Frontal cortex (tissue), 4 donors: ENCODE measurements around the gene SEM1. TPM values are rescaled to one million over a fixed set of nuclear protein-coding genes. Genes with fewer than 3 reads are reported as not detected.
"Not testable (repeated sequence)": the region's sequence is repeated elsewhere in the genome, so short reads cannot be mapped to it uniquely, and the experiment has no call there.

ENCODE experiments used
- DNase-seq, 2 donors: peaks; one replicate each; pipeline ENCODE4 v3.0.0; 2012; ENCODE audit warnings: low spot score in 2 of 2
- FAIRE-seq: peaks from 2 replicates; lab custom pipeline; 2012; peaks lifted over from hg19 to GRCh38; lab: Jason Lieb, UNC
- total RNA-seq: library from RNA; depleted of rRNA; stranded (reverse); fragments of >200 nt; gene quantifications from one replicate; pipeline ENCODE4 v1.2.3, GENCODE V29; 2014
- donor health status: control.
- donor health status: control.
- donor health status: control.

Gene SEM1
- total RNA-seq, 1 donor from 2014 or later = 17.1 TPM

DNA sequence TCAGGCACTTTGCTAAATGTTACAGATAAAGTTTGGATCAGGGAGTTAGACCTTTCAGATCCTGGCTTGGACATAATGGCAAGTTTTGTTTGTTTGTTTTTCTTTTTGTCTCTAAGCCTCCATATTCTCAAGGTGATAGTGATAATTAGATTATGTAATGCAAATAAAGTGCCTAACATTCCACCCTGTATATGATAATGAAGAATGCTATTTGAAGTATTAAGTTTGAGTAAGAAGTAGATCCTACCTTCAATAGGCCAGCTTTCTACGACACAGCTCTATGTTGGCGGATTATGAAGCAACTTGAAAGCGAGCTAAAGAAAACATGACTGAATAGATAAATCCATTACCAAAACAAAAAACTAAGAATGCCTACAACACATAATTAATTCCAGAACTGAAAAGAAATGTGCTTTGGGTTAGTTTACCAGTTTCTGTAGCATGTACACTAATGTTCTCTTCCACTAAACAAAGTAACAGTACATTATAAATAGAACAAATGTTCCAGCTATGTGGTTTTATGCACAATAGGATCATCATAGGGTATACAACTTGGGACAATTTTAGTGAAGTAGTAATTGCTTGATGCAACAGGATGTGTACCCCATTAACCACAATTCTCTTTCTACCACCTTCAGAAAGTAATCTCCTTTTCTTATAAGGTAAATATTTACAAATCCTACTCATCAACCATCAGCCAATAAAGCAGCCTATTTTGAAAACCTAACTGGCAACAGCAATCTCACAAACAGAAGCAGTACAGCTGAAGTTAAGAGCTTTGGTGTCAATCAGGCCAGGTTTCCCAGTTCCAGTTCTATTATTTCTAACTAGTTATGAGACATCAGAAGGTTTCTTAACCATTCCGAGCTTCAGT lies 1.5 kb downstream of the SEM1 start:
- FAIRE-seq (no peak), DNase-seq (no peak)

DNA sequence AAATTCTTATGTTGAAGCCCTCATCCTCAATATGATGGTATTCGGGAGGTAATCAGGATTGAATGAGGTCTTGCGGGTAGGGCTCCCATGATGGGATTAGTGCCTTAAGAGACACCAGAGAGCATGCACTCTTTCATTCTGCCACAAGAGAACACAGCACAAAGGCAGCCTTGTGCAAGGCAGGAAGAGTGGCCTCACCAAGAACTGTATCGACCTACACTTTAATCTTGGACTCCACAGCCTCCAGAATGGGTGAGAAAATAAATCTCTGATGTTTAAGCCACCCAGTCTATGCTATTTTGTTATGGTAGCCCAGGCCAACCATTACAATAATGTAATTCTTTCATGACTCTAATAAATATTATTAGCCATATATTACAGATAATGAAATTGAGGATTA lies 8.4 kb downstream of the SEM1 start:
- FAIRE-seq = no peak
- DNase-seq = no peak

DNA sequence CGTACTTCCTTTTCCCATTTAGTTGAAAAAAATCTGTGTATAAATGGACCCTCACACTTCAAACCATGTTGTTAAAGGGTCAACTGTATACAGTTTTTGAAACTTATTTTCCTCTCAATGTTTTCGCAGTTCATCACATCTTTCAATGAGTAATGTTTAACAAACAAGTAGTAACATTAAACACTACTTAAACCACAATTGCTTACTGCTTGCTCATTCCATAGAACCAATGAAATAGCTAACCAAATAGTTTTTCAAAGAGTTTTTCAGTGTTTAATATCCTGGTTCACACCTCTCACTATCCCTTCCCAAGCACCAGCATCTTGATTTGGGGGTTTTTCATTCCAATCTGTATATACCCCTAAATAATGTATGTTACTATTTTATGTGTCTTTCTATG lies 9.1 kb downstream of the SEM1 start:
- no peak for DNase-seq

DNA sequence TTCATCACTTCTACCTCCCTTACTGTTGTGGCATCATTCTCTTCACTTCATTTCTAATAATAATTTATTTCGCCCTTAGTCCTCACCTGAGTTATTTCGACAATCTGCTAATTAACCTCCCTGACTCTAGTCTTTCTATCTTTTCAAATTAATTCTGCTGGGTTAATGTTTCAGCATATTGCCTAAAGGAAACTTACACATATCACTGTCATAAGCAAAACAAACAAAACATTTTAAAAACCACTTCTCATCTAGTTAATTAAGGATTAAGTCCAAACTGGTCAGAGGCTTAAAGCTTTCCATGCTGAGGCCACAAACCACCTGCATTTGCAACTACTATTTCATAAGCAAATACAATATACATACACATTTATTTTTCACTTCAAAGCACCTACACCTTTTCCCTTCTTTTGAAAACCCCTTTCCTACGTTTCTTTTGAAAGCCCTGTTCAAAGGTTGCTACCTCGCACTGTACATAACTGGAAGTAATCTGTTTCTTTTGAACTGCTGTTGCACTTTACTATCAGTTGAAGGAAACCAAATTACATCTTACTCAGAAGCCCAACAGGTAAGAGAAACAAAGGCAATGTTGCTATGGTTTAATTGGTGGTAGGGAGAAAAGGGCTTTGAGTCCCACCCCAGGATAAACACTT lies 10.3 kb downstream of the SEM1 start:
- FAIRE-seq (no peak), DNase-seq (no peak)

More for the DNA sequence above, 9.1 kb downstream of the SEM1 start:
- no peak for FAIRE-seq

DNA sequence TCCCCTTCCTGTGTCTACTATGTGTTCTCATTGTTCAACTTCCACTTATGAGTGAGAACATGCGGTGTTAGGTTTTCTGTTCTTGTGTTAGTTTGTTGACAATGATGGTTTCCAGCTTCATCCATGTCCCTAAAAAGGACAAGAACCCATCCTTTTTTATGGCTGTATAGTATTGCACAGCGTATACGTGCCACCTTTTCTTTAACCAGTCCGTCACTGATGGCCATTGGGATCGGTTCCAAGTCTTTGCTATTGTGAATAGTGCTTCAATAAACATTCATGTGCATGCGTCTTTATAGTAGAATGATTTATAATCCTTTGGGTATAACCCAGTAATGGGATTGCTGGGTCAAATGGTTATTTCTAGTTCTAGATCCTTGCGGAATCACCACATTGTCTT lies 11.2 kb downstream of the SEM1 start:
- DNase-seq, FAIRE-seq: not testable (repeated sequence)

DNA sequence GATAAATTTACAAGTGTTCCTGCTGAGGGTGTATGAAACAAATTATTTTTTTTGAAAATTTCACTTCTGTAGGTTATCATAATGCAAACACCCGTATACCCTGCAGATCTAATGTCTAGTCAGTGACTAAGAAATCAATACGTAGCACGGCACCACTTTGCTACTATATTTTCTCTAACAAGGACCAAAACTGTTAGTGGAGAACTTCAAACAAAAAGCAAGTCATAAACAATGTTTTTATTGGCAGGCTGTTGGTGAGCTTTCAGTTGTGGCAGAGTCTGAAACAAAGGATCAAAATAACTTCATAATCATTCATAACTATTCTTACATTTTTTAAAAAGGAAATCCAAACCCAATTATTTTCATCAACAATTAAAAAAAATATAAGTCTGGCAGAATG lies 11.8 kb downstream of the SEM1 start:
- no peak for FAIRE-seq
- no peak for DNase-seq

DNA sequence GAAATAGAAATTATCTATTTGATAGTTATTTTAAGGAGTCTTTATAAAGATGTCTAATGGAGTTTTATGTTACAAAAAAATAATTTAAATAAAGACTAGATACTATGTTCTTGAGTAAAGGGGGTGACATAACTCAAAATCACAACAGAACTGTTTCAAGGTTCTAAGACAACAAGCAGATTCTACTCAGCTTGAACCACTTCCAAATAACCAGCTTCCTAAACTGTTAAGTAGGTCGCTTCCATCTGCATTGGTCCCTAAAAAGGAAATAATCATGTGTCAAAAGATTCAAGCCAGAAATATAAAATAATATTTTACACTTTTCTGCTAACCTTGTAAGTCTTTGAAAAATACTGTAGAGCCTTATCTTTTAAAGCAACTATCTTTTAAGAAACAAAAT lies 14.1 kb downstream of the SEM1 start:
- DNase-seq (no peak), FAIRE-seq (no peak)

DNA sequence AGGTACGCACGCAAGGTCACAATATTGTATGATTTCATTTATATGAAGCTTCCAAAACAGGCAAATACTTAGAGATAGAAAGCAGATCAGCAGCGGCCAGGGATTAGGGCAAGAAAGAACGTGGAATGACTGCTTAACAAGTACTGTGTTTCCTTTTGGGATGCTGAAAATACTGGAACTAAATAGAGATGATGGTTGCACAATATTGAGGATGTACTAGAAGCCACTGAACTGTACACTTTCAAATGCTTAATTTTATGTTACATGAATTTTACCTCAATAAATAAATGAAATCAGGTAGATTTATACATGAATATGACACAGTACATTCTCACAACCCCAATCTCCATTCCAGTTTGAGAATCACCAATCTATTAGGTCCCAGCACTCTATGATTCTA lies 15.6 kb downstream of the SEM1 start:
- DNase-seq (no peak), FAIRE-seq (no peak)

DNA sequence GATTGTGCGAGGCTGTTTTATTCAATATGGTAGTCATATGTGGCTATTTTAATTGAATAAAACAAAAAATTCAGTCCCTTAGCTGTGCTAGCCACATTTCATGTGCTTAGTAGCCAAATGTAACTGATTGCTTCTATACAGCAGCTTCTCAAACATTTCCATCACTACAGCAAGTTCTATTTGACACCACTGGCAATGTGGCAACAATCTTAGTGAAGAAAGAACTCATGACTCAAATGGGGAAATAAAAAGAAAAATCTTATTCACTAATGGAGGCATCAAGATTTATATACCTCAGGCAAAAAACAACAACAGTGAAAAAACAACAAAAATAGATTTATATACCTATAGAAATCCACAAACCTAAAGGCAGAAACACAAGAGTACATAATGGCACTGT lies 17.9 kb downstream of the SEM1 start:
- no peak for FAIRE-seq
- no peak for DNase-seq

DNA sequence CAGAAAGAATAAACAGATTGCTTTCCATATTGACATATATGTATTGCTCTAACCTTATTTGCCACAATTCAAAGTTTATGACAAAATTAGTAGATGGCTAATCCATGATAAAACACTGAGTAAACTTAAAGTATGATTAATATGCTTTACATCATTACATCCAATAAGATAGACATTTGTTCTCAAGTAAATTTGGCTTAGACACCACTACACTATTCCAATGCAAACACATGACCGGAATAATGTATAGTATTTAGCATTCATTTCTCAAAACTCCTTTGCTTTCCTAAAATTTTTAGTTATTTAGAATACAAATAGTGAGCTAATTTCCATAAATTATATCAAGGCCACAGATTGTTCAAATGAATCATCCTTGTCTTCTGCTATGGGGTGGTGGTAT lies 20.2 kb downstream of the SEM1 start:
- no peak for DNase-seq
- FAIRE-seq = no peak

DNA sequence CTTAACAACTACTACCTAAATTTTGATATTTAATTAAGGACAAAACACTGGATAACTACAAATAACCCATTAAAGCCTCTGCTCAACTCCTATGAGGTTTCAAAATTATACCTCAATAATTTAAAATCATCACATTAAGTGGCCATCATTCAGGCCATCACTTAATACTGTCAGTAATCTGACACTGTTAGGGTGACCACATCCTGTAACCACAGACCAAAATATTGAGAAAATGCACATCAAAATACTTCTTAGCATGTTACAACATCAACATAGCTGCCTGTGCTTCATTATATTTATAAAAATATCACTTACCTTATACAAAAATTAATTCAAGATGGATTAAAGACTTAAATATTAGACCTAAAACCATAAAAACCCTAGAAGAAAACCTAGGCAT lies 23.3 kb downstream of the SEM1 start:
- FAIRE-seq (no peak), DNase-seq (no peak)

DNA sequence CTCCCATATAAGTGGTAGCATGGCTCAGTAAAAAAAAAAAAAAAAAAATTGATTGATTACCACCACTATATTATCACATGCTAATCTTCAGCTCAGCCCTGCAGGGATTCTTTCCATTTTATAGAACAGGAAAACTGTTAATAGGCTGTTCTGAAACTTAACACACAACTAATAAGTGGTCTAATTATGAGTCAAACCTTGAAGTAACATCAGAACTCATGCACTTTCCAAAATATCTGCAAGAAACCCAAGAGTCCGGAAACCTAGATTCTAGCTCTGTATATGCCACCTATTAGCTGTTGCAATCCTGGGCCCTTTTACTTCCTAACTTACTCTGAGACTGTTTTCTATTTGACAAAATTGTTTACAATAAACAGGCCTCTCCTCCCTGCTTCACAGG lies 23.9 kb downstream of the SEM1 start:
- no peak for FAIRE-seq

DNA sequence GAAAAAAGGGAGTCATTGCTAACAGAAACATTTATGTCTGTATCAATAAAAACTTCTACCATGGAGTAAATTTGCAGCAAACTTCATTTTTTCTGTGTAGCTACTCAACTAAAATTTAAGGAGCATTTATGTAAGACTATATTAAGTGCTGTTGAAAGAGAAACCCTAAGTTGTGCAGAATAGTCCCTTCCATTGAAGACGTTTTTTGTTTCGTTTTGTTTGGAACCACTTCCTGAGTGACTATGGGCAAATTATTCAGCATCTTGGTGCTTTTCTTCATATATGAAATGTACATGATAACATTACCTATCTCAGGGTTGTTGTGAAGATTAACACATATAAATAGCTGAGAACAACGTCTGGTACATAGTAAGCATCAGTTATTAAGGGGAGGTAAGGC lies 24.3 kb downstream of the SEM1 start:
- DNase-seq = no peak
- FAIRE-seq = no peak

More for the DNA sequence above, 23.9 kb downstream of the SEM1 start:
- no peak for DNase-seq

DNA sequence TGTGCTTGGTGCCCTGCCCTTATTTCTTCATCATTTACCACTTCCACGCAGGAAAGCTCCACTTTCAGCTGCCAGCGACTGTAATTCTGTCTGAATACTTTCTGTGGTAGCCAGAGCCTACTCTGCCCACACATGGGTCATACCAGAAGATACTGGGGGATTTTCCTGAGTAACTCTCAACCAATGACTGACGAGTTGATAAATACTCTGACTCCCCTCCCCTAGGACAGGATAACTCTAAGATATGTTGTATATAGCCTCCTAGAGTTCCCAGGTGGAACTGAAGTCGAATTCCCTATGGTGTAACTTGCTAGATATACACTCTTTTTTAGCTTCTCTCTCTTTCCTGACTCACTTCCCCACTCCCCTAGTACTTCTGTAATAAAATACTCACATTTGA lies 29.8 kb downstream of the SEM1 start:
- FAIRE-seq (no peak), DNase-seq (no peak)

DNA sequence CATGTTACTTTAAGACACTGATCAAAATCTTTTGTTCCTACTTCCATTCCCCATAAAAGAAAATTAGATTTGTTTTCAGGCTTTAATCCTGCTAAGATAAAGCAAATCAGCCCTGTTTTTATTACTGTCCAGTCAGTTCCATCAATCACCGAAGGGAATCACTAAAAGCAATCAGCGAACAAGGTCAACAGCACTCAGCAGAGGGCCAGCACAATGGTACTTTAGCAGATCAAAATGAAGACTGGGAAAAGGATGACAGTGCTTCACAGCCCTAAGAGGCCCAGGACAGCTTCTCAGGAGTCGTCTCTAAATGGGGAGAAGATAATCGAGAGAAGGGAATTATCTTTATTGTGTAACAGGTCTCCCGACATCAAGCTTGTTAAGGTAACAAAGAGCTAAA lies 32.7 kb downstream of the SEM1 start:
- FAIRE-seq = no peak

DNA sequence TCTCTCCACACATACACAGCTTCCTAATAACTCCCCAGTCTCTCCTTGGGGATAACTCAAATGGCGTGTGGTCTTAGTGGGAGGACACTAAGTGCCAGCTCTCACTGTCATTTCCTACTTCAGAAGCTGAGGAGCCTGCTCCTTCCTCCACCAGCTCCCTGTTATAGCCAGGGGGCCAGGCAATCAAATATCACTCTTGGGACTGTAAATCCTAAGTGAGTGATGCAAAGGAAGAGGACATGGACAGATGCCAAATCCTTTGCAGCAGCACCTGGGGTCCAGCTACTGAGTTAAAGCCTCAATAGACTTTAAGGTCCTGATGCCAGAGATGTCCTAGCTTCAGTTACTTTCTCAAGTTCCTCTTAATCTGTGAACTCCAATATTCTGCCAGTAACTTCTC lies 34.1 kb downstream of the SEM1 start:
- DNase-seq (no peak), FAIRE-seq (no peak)

More for the DNA sequence above, 32.7 kb downstream of the SEM1 start:
- DNase-seq = no peak

DNA sequence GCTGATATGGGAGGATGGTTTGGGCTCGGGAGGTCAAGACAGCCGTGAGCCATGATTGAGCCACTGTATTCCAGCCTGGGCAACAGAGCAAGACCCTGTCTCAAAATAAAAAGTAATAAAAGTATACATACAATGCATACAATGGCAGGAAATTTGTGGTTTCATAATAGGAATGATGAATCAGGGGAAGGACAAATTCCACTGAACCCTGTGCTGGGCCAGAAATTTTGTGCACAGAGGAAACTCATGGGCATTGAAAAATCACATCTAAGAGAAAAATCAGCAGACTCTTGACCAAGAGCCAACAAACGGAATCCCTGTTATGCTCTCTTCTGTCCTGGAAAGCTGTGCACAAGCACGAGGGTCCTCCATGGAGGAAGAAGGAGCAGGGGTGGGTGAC lies 35.1 kb downstream of the SEM1 start:
- FAIRE-seq (no peak), DNase-seq (no peak)

DNA sequence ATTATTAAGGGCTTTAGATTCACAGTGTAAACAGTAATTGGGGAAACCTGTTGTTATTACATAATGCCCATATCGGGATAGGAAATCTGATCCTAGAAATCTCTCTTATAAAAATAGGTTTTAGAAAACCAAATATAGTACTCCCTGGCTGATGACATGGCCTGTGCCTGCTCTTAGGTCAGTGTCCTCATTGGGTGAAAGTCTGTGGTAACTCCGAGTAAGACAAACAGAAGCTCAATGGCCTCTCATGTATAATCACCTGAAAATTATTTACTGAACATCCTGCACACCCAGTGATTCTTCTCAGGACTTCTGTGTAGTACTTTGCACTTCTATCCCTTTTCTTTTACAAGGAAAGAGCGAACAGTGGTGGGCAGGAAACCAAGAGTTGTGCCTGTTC lies 37.8 kb downstream of the SEM1 start:
- DNase-seq (no peak), FAIRE-seq (no peak)

DNA sequence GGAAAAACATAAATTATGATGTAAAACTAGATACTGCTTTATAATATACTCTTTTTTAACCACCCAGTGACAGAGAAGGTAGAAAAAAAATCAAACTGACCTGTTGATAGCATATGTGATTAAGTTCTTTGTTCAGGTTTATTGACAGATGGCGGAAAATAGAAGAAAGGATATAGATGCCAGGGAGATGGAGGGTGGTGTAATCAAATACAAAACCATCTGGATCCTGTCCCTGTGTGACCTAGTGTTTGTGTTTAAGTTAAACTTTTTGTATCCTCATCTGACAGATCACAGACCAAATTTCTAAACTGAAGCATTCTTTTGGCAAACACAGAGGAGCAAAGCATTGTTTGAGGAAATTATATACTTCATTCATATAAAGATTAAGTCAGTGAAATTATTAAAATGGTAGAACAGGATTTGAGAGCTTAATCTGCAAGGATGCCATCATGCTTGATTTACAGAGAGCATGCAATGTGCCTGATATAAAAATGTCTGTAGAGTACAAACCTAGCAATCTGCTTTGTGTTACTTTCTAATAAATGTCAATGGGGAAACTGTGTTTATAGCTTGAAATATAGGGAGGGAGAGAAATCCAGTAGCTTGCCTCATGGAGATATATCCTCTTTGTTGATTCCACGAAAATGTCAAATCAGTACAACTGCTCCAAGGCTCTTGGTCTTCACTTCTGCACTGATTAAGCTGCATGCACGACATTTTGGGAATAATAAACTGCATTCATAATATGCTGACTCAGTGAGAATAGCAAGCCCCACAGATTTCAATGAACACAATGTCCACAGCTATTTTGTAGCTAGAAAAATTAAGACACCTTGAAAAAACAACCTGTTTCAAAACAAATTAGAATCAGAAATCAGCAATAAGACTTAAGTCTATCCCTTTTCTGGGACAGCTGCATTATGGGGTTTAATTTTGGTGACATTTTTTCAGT lies 39.0 kb downstream of the SEM1 start:
- no peak for DNase-seq
- no peak for FAIRE-seq

DNA sequence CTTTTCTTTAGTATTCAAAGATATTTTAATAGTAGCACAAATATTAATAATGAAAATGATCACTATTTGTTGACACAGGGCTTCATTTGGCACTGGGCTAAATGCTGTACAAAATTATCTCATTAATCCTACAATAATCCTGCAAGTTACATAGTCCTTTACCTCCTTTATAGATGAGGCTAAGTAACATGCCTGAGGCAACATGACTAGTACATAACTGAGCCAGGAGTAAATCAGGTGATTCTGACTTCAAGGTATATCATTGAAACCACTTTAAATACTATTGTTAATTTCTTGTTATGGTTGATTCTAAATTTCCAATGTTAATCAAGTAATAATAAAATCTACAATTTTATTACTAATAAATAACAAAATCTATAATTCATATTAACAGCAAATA lies 39.8 kb downstream of the SEM1 start:
- DNase-seq (no peak), FAIRE-seq (peak; percentile 8)
